Measurements from ENCODE around the gene DBI.

GRCh38 chr2:119339562-119339923 lies 27.2 kb upstream of the DBI start:
- TF ChIP-seq EZH2 (optimal IDR thresholded peaks at IDR 0.05; ENCODE audit: low read depth, low read length): no peak
- TF ChIP-seq, protein P1, sequence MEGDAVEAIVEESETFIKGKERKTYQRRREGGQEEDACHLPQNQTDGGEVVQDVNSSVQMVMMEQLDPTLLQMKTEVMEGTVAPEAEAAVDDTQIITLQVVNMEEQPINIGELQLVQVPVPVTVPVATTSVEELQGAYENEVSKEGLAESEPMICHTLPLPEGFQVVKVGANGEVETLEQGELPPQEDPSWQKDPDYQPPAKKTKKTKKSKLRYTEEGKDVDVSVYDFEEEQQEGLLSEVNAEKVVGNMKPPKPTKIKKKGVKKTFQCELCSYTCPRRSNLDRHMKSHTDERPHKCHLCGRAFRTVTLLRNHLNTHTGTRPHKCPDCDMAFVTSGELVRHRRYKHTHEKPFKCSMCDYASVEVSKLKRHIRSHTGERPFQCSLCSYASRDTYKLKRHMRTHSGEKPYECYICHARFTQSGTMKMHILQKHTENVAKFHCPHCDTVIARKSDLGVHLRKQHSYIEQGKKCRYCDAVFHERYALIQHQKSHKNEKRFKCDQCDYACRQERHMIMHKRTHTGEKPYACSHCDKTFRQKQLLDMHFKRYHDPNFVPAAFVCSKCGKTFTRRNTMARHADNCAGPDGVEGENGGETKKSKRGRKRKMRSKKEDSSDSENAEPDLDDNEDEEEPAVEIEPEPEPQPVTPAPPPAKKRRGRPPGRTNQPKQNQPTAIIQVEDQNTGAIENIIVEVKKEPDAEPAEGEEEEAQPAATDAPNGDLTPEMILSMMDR (IDR thresholded peaks at IDR 0.05; ENCODE audit: low read length): no peak
